C4-2B (cell line): ENCODE data around the gene TGIF2.
A peak's percentile ranks its signal among the peaks of the same experiment; 100 is the strongest.

ENCODE experiments used
- H3K27ac ChIP-seq: fragments of 450-650 bp; 2 replicates; pipeline ENCODE4 v1.5.1; 2017
- CTCF ChIP-seq: fragments of 450-650 bp; conservative IDR thresholded peaks from 2 replicates; pipeline ENCODE4 v1.5.1; 2017; ENCODE audit warnings: mild to moderate bottlenecking
- ZFX ChIP-seq: fragments of 450-650 bp; IDR thresholded peaks from 2 replicates; pipeline ENCODE4 v1.6.1; 2017

The TGIF2 gene

GRCh38 chr20:36578356-36579041 lies 5.1 kb downstream of the TGIF2 start:
- no peak for TF ChIP-seq ZFX
- no peak for TF ChIP-seq CTCF
- no peak overlapping the region for H3K27ac ChIP-seq

- H3K27ac ChIP-seq = no peak overlapping the region
- TF ChIP-seq CTCF (no peak), ZFX (no peak)
Measured at GRCh38 chr20:36579996-36580545, 6.7 kb downstream of the TGIF2 start.

- H3K27ac ChIP-seq = no peak overlapping the region
- no peak for TF ChIP-seq CTCF
Measured at GRCh38 chr20:36582322-36582721, 8.9 kb downstream of the TGIF2 start.

- no peak for TF ChIP-seq ZFX
- no peak for TF ChIP-seq CTCF
- no peak overlapping the region for H3K27ac ChIP-seq
Measured at GRCh38 chr20:36582821-36583220, 9.4 kb downstream of the TGIF2 start.

- H3K27ac ChIP-seq = no peak overlapping the region
- TF ChIP-seq ZFX (no peak), CTCF (no peak)
Measured at GRCh38 chr20:36584018-36584481, 10.7 kb downstream of the TGIF2 start.

- TF ChIP-seq ZFX (no peak), CTCF (no peak)
- peak overlapping the region; percentile 15; the same call in 1 of the 2 replicates for H3K27ac ChIP-seq
Measured at GRCh38 chr20:36585410-36586125, 12.2 kb downstream of the TGIF2 start.

- no peak for TF ChIP-seq CTCF
- no peak for TF ChIP-seq ZFX
- no peak overlapping the region for H3K27ac ChIP-seq
Measured at GRCh38 chr20:36587388-36588070, 14.1 kb downstream of the TGIF2 start.
